ENCODE data around the gene IGSF9B.

- TF ChIP-seq ISL1 (CRISPR knock-in tag; IDR thresholded peaks at IDR 0.05) = no peak
- no peak for TF ChIP-seq GLIS3 (CRISPR knock-in tag; IDR thresholded peaks at IDR 0.05)
- no peak for TF ChIP-seq ZFP30 (CRISPR knock-in tag; IDR thresholded peaks at IDR 0.05)
- TF ChIP-seq TCF4 (CRISPR knock-in tag; IDR thresholded peaks at IDR 0.05; ENCODE audit: borderline replicate concordance) = no peak
- TF ChIP-seq PATZ1 (CRISPR knock-in tag; IDR thresholded peaks at IDR 0.05; ENCODE audit: borderline replicate concordance) = no peak
- TF ChIP-seq ZNF70 (CRISPR knock-in tag; IDR thresholded peaks at IDR 0.05) = 0 out of 2 replicates have a peak, but pooled peaks have one; percentile 15
- no peak for TF ChIP-seq CREB5 (CRISPR knock-in tag; IDR thresholded peaks at IDR 0.05; ENCODE audit: low read depth)
- no peak for TF ChIP-seq OSR1 (CRISPR knock-in tag; IDR thresholded peaks at IDR 0.05)
- no peak for TF ChIP-seq ZNF565 (CRISPR knock-in tag; conservative IDR thresholded peaks at IDR 0.05; ENCODE audit: low read depth)
- TF ChIP-seq CSDC2 (CRISPR knock-in tag; IDR thresholded peaks at IDR 0.05) = no peak
- no peak for TF ChIP-seq ARNTL (CRISPR knock-in tag; IDR thresholded peaks at IDR 0.05; ENCODE audit: borderline replicate concordance, low read depth)
Measured at GRCh38 chr11:133945087-133945974, 11.4 kb downstream of the IGSF9B start.
